Measurements from ENCODE around the gene CACNA1D.

The CACNA1D gene

DNA sequence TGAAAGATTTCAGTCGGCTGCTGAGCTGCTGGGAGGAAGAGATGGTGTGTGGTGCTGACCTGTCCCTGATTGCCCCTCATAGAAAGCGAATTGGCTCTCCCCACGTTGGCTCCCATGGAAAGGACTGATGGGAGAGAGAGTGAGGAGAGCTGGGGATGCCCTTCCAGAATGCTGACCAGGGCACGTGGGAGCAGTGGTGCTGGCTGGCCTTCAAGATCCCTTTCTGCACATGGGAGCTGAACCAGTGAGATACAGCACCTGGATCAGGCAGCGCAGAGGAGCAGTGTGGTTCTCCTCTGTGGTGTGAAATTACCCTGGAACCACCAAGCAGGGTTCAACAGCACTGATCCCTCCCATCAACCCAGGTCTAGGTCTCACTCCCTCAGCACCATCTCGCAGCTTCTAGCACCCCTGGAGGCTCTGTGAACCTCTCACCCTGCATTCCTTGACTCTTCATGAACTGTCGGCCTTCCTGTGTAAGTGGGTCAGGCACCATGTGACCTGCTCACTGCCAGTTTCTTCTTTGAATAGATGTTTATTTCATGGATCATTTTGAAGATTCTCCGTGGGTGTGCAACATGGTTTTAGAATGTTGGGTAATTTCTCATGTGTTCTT, 55.7 kb downstream of the CACNA1D start:
- no peak for DNase-seq (ENCODE audit: low spot score)
- Histone ChIP-seq H3K4me3 (no peak overlapping the region), H3K27ac (no peak overlapping the region)
- TF ChIP-seq, protein P1, sequence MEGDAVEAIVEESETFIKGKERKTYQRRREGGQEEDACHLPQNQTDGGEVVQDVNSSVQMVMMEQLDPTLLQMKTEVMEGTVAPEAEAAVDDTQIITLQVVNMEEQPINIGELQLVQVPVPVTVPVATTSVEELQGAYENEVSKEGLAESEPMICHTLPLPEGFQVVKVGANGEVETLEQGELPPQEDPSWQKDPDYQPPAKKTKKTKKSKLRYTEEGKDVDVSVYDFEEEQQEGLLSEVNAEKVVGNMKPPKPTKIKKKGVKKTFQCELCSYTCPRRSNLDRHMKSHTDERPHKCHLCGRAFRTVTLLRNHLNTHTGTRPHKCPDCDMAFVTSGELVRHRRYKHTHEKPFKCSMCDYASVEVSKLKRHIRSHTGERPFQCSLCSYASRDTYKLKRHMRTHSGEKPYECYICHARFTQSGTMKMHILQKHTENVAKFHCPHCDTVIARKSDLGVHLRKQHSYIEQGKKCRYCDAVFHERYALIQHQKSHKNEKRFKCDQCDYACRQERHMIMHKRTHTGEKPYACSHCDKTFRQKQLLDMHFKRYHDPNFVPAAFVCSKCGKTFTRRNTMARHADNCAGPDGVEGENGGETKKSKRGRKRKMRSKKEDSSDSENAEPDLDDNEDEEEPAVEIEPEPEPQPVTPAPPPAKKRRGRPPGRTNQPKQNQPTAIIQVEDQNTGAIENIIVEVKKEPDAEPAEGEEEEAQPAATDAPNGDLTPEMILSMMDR (IDR thresholded peaks at IDR 0.05): no peak

DNA sequence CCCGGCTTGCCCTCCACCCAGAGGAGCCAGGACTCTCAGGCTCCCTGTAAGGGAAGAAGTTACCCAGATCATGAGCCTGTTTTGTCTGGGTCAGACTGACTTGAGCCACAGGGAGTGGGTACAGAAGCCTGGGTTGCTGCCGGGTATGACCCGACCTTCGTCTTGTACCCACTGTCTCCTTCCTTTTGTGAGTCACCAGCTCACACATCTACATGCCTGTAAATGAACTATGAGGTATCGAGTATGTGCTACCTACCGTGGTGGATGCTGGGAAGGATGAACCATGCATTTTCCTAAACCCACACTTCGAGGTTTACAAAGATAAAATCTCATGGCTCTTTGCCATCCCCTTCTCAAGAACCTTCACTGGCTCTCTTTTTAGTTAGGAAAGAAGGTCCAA, 56.9 kb downstream of the CACNA1D start:
- TF ChIP-seq, protein P1 (IDR thresholded peaks at IDR 0.05): no peak
- H3K27ac ChIP-seq: no peak overlapping the region
- no peak for DNase-seq (ENCODE audit: low spot score)
- no peak overlapping the region for H3K4me3 ChIP-seq

DNA sequence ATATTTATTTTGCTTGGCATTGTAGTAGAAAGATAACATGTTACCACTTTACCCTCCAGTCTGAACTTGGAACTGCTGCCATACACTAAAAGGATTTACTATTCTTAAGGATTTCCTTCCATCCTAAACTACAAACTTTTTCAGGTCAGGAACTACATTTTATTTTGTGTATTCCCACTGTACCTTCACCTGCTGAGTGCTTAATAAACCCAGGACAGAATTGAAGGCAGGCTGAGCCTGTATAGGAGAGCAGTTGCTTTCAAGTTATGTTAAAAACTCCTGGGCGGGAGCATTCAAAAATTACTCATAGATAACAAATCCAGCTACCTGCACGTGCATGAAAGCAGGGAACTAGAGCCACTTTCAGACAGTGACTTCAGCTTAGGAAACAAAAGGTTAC, 58.3 kb downstream of the CACNA1D start:
- Histone ChIP-seq H3K27ac (no peak overlapping the region), H3K4me3 (no peak overlapping the region)
- TF ChIP-seq, protein P1 (IDR thresholded peaks at IDR 0.05): no peak
- DNase-seq (ENCODE audit: low spot score): no peak

- no peak overlapping the region for H3K4me3 ChIP-seq
Observed at GRCh38 chr3:53553200-53553599, 58.8 kb downstream of the CACNA1D start.

DNA sequence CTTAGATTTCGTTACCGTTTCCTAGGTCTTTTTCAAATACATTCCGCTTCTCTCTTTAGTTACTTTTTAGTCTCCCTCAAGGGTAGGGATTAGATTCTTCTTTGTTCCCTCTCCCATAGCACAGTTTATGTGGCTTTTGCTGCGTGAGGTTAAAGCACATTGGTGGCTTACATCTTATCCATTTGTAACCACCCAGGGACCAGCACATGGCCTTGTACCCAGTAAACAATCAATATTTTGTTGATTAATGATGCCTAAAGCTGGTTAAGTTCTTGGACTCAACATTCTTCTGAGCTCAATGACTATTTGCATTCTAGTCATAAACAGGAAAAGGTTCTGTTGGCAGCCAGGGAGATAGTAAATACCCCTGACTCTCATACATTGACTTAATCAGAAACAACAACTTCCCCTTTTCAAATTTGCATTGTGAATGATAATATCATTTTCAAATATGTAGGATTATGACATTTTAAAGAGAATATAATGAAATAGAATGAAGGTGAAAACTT, 60.2 kb downstream of the CACNA1D start:
- Histone ChIP-seq H3K4me3 (no peak overlapping the region), H3K27ac (no peak overlapping the region)
- no peak for DNase-seq (ENCODE audit: low spot score)
- TF ChIP-seq, protein P1 (IDR thresholded peaks at IDR 0.05): no peak

More at GRCh38 chr3:53553200-53553599, 58.8 kb downstream of the CACNA1D start:
- no peak for DNase-seq (ENCODE audit: low spot score)
- TF ChIP-seq, protein P1 (IDR thresholded peaks at IDR 0.05): no peak
- no peak overlapping the region for H3K27ac ChIP-seq

- TF ChIP-seq, protein P1 (IDR thresholded peaks at IDR 0.05): no peak
- no peak overlapping the region for H3K27ac ChIP-seq
- DNase-seq (ENCODE audit: low spot score): no peak
- no peak overlapping the region for H3K4me3 ChIP-seq
Observed at GRCh38 chr3:53555068-53555588, 60.7 kb downstream of the CACNA1D start.

Data from coronary artery (tissue), 2 donors.